Panc1 (cell line): ENCODE results near the gene ZNF236. TPM values are rescaled to one million over a fixed set of nuclear protein-coding genes. Genes with fewer than 3 reads are reported as not detected.

Experiments
- ATAC-seq: fragments of 200-7000 bp; cut with Tn5 transposase; 2 replicates; pipeline ENCODE4 v1.9.1; 2020; ENCODE audit warnings: mild to moderate bottlenecking, moderate library complexity
- BruUV-seq: library from RNA; stranded (reverse); fragments of 400-500 nt; replicated peaks from 2 replicates; lab custom pipeline; 2021; lab: Mats Ljungman, UMichigan
- CTCF ChIA-PET: fragments of 300-600 bp; sonication (Branson Sonifier 250); formaldehyde crosslinking; loops from one replicate; lab custom pipeline; 2022; ENCODE audit warnings: antibody characterized with exemption; lab: Charles Lee
- POLR2A ChIA-PET: fragments of 300-600 bp; sonication (Branson Sonifier 250); formaldehyde crosslinking; loops from one replicate; lab custom pipeline; 2022; ENCODE audit warnings: antibody characterized with exemption; lab: Charles Lee
- DNase-seq: peaks from one replicate; pipeline ENCODE4 v3.0.0-alpha.2; 2010; ENCODE audit warnings: low read depth, low spot score
- H3K27ac ChIP-seq: 2 replicates; pipeline ENCODE4 v1.5.1; 2011; ENCODE audit warnings: mild to moderate bottlenecking, low read length, inconsistent platforms
- H3K27me3 ChIP-seq: fragments of 200-500 bp; sonication (Bioruptor generic); 2 replicates; pipeline ENCODE4 v1.6.0; 2014; ENCODE audit warnings: low read length, inconsistent platforms; ENCODE audit not compliant: control insufficient read depth, insufficient read depth
- H3K36me3 ChIP-seq: fragments of 200-500 bp; sonication (Bioruptor generic); 2 replicates; pipeline ENCODE4 v1.5.1; 2014; ENCODE audit warnings: inconsistent platforms, mild to moderate bottlenecking, low read length, moderate library complexity; ENCODE audit not compliant: control insufficient read depth, insufficient read depth
- H3K4me1 ChIP-seq: 2 replicates; pipeline ENCODE4 v1.5.1; 2011; ENCODE audit warnings: inconsistent platforms, mild to moderate bottlenecking, low read length, moderate library complexity; ENCODE audit not compliant: control insufficient read depth, insufficient read depth
- H3K4me3 ChIP-seq, 2 experiments: 2 replicates each; pipeline ENCODE4 v1.5.1; 2011 to 2012; ENCODE audit warnings: low read depth in 2 of 2, low read length in 2 of 2, mild to moderate bottlenecking in 2 of 2, inconsistent platforms in 1 of 2, moderate library complexity in 1 of 2
- H3K9me3 ChIP-seq: fragments of 200-500 bp; sonication (Bioruptor generic); 2 replicates; pipeline ENCODE4 v1.5.1; 2014; ENCODE audit warnings: low read depth, mild to moderate bottlenecking, inconsistent platforms, low read length, moderate library complexity; ENCODE audit not compliant: control insufficient read depth, insufficient read depth
- POLR2AphosphoS5 ChIP-seq: IDR thresholded peaks from 2 replicates; pipeline ENCODE4 v1.6.1; 2012; ENCODE audit warnings: mild to moderate bottlenecking, low read depth, low read length, moderate library complexity
- SIN3A ChIP-seq: IDR thresholded peaks from 2 replicates; pipeline ENCODE4 v1.6.1; 2012; ENCODE audit warnings: low read depth, mild to moderate bottlenecking, low read length, moderate library complexity, borderline replicate concordance; ENCODE audit not compliant: insufficient read depth
- TCF7L2 ChIP-seq: IDR thresholded peaks from 2 replicates; pipeline ENCODE4 v1.6.1; 2011; ENCODE audit warnings: mild to moderate bottlenecking, low read depth, low read length, inconsistent platforms
- in situ Hi-C: cut with HindIII; loops from 2 replicates; pipeline ENCODE4 v1.10.0; 2016; ENCODE audit warnings: low sequenced_read_pairs, low pct_unique_long_range_greater_than_20kb
- intact Hi-C: fragments of 100-400 bp; cut with micrococcal nuclease; formaldehyde crosslinking; loops from one replicate; pipeline ENCODE4 v1.10.0; 2022; ENCODE audit not compliant: unreplicated experiment
- total RNA-seq: library from RNA; stranded (reverse); gene quantifications from one replicate; pipeline ENCODE4 v1.2.1, GENCODE V29; 2021; ENCODE audit not compliant: unreplicated experiment
- TF ChIP-seq, protein P1 (sequence below): fragments of 450-650 bp; IDR thresholded peaks from 2 replicates; pipeline ENCODE4 v1.5.1; 2017; ENCODE audit warnings: mild to moderate bottlenecking
- TF ChIP-seq, protein P2 (sequence below), 2 experiments: IDR thresholded peaks; 2 replicates each; pipeline ENCODE4 v1.6.1; 2011 to 2012; ENCODE audit warnings: low read depth in 2 of 2, control low read depth in 1 of 2, low read length in 1 of 2, mild to moderate bottlenecking in 1 of 2, moderate library complexity in 1 of 2; ENCODE audit not compliant: insufficient read depth in 1 of 2

ZNF236 gene
- total RNA-seq, 1 experiment from 2014 or later, result 32.2 TPM

DNA sequence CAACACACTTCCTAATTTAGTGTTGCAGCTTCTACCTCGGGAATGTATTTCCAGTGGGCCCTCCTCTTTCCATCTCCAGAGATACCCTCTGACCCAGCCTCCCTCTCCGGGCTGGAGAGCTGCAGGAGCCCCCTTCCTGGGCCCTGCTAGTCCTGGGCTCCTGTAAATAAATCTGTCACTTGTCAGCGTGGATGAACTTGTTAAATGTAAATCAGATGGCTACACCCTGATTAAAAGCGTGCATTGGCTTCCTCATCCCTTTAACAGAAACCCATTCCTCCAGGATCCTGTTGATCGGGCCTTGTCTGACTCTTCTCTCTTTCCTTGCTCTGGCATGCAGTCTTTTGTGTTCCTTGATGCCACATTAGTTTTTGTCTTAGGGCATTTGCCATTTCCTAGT lies 2.4 kb downstream of the ZNF236 start:
- no peak overlapping the region for H3K4me3 ChIP-seq
- ChIA-PET POLR2A (no interaction called here), CTCF (no interaction called here)
- no peaks in the 10 kb centered on the region for H3K27me3 ChIP-seq
- ATAC-seq (no peak), DNase-seq (no peak)
- no peaks in the 10 kb centered on the region for H3K9me3 ChIP-seq
- no peaks in the 10 kb centered on the region for H3K36me3 ChIP-seq
- H3K27ac ChIP-seq, result peak overlapping the region; percentile 90
- BruUV-seq, result no TSS peak
- in situ Hi-C loops (no loop called here), intact Hi-C loops (no loop called here)
- H3K4me1 ChIP-seq, result peaks cover 36% of the 10 kb centered on the region
- TF ChIP-seq, protein P1, sequence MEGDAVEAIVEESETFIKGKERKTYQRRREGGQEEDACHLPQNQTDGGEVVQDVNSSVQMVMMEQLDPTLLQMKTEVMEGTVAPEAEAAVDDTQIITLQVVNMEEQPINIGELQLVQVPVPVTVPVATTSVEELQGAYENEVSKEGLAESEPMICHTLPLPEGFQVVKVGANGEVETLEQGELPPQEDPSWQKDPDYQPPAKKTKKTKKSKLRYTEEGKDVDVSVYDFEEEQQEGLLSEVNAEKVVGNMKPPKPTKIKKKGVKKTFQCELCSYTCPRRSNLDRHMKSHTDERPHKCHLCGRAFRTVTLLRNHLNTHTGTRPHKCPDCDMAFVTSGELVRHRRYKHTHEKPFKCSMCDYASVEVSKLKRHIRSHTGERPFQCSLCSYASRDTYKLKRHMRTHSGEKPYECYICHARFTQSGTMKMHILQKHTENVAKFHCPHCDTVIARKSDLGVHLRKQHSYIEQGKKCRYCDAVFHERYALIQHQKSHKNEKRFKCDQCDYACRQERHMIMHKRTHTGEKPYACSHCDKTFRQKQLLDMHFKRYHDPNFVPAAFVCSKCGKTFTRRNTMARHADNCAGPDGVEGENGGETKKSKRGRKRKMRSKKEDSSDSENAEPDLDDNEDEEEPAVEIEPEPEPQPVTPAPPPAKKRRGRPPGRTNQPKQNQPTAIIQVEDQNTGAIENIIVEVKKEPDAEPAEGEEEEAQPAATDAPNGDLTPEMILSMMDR, result no peak
- TF ChIP-seq POLR2AphosphoS5, result no peak
- TF ChIP-seq, protein P2, sequence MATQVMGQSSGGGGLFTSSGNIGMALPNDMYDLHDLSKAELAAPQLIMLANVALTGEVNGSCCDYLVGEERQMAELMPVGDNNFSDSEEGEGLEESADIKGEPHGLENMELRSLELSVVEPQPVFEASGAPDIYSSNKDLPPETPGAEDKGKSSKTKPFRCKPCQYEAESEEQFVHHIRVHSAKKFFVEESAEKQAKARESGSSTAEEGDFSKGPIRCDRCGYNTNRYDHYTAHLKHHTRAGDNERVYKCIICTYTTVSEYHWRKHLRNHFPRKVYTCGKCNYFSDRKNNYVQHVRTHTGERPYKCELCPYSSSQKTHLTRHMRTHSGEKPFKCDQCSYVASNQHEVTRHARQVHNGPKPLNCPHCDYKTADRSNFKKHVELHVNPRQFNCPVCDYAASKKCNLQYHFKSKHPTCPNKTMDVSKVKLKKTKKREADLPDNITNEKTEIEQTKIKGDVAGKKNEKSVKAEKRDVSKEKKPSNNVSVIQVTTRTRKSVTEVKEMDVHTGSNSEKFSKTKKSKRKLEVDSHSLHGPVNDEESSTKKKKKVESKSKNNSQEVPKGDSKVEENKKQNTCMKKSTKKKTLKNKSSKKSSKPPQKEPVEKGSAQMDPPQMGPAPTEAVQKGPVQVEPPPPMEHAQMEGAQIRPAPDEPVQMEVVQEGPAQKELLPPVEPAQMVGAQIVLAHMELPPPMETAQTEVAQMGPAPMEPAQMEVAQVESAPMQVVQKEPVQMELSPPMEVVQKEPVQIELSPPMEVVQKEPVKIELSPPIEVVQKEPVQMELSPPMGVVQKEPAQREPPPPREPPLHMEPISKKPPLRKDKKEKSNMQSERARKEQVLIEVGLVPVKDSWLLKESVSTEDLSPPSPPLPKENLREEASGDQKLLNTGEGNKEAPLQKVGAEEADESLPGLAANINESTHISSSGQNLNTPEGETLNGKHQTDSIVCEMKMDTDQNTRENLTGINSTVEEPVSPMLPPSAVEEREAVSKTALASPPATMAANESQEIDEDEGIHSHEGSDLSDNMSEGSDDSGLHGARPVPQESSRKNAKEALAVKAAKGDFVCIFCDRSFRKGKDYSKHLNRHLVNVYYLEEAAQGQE (IDR thresholded peaks at IDR 0.05; ENCODE audit: insufficient read depth in 1 of 2, low read depth in 2 of 2, low read length in 1 of 2), result no peak
- TF ChIP-seq TCF7L2, result no peak
- no peak for TF ChIP-seq SIN3A

DNA sequence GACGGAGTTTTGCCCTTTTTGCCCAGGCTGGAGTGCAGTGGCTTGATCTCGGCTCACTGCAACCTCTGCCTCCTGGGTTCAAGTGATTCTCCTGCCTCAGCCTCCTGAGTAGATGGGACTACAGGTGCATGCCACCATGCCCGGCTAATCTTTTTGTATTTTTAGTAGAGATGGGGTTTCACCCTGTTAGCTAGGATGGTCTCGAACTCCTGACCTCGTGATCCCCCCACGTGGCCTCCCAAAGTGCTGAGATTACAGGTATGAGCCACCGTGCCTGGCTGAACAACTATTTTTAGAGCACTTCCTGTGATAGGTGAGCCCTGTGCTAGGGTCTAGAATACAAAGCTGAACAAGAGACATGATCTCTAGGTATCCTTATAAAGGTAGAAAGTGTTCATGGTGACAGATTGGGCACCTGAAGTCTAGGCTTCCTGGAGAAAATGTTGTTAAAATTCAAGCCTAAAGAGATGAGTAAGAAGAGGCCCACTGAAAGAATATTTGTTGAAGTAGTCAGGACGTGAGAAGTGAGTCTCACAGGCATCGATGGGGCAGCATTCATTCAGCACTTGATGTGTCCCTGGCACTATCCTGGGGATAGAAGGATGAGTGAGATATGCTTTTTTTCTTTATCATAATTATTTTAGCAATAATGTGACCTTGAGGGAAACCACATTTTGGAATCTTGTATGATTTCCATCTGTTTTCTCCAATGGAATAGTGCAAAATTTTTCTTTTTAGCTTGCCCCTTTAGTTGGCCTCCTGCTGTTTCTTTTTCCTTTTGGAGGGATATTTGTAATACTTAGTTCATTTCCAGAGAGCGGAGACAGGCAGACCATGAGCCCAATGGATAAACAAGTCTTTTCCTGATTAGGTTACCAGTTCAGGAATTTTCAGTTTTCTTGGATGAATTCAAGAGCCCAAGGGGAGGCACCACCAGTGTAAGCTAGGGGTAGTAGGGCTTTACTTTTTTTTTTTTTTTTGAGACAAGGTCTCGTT lies 5.1 kb downstream of the ZNF236 start:
- DNase-seq (no peak), ATAC-seq (no peak)
- Histone ChIP-seq H3K27me3 (no peaks in the 10 kb centered on the region), H3K36me3 (no peaks in the 10 kb centered on the region), H3K4me3 (no peak overlapping the region), H3K27ac (peak overlapping the region; percentile 2; the same call in 1 of the 2 replicates), H3K9me3 (no peaks in the 10 kb centered on the region), H3K4me1 (peaks cover 29% of the 10 kb centered on the region)
- intact Hi-C loops, result no loop called here
- TF ChIP-seq, protein P1, result no peak
- TF ChIP-seq SIN3A (no peak), POLR2AphosphoS5 (no peak)
- CTCF ChIA-PET, result no interaction called here
- POLR2A ChIA-PET, result interaction anchor here (0.7 kb wide), 1 partner anchor 8 kb away, joined by 5 read pairs; no protein-coding TSS in a partner anchor
- BruUV-seq, result no TSS peak
- in situ Hi-C loops, result no loop called here
